HG02571 (cell line): ENCODE measurements around the gene PTH1R.

Experiments used
- ATAC-seq: cut with Tn5 transposase; IDR thresholded peaks from one replicate; pipeline ENCODE4 v1.9.1; 2021; ENCODE audit warnings: mild to moderate bottlenecking, moderate library complexity; ENCODE audit not compliant: unreplicated experiment

The PTH1R gene

DNA sequence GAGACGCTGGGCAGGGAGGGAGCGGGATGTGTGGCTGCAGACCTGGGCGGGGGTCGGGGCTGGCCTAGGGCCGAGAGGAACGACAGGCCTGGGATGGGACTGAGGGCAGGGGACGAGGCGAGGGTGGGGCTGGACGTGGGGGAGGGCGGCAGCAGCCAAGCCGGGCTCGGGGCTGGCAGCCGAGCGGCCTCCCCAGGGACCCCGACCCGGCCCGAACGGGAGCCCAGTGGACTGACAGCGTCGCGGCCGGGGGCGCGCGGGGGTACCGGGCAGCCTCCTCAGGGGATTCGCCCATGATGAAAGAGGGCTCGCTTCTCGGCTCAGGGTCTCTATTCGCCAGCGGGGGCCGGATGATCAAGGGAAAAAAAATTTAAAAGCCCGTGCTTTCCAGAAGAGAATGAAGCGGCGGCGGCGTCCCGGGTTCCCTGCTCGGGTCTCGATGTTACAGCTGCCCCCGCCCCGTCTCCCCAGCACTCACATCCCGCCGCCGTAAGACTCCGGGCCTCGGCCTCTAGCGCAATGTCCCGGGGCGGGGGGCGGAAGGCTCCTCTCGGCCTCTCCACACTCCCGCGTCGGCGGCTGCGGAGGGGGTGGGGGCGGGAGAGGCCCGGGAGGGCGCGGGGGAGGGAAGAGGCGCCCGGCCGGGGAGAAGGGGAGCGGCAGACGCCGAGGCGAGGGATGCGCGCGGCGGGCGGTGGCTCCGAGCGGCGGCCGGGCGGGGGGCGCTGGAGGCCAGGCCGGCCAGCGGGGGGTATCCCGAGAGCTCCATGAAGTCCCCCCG lies 4.3 kb downstream of the PTH1R start:
- ATAC-seq = no peak

DNA sequence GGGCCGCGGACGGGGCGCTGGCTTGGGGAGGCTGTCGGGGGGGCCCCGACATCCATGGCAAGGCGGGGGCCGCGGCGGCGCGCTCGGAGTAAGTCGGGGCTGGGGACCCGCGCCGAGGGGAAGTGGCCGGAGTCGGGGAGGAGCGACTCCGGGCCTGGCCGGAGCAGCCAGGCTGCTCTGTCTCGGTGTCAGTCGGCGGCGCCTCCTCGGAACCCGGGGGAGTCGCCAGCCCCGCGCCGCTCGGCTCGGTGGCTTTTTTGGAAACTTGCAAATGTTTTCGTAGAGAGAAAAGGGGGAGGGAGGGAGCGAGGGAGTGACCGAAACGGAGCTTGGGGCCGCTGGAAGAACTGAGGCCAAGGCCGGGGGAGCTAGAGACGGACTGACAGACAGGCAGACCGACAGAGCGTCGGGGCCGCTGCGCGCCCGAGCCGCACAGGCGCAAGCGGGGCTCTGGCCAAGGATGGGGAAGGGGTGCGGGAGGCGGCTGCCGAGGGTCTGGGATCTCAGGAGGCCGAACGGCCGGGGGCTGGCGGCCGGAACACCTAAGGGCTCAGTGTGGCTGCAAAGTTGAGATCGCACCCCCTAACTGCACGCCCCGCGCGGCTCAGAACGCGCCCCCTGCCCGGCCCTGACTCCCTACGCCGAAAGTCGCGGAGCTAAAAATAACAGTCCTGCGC lies 5.0 kb downstream of the PTH1R start:
- no peak for ATAC-seq

DNA sequence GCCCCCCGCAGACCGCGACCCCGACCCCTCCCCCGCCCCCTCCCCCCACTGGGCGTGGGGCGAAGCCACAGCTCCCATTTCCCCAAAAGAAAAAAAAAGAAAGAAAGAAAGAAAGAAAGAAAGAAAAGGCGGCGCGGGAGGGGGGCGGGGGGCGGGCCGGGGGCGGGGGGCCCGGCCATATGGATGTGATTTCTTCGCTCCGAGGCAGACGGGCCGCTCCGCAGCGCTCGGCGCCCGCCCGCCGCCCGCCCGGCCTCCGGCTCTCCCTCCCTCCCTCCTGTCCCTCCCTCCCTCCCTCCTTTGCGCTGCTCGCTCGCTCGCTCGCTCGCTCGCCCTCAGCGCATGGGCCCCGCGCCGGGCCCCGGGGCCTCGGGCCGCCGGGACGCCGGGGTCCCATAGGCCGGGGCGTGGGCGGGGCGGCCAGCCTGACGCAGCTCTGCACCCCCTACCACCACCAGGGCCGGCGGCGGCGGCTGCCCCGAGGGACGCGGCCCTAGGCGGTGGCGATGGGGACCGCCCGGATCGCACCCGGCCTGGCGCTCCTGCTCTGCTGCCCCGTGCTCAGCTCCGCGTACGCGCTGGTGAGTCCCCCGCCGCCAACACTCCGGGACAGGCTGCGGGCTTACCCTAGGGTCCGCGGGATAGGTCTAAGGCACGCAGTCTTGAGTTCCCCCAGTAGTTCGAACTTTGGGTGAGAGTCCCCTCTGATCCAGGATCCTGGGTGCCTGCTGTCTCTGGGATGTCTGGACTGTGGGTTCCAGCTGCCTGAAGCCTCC lies 5.7 kb downstream of the PTH1R start:
- ATAC-seq = no peak

DNA sequence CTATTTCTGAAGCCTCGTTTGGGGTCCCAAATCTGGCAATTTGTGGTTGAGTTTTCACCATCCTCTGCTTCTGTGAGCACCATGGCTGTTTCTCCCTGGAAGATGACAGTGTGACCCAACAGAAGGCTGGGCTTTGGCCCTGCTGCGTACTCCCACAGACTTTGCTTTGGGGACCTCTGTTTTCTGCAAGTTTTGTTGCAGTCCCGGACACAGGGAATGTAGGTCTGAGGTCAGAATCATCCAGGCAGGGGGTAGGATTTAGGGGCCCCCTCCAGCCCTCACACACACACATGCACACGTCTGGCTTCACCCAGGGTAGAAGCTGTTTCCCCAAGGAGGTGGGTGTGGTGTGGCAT lies 6.3 kb downstream of the PTH1R start:
- ATAC-seq = no peak

DNA sequence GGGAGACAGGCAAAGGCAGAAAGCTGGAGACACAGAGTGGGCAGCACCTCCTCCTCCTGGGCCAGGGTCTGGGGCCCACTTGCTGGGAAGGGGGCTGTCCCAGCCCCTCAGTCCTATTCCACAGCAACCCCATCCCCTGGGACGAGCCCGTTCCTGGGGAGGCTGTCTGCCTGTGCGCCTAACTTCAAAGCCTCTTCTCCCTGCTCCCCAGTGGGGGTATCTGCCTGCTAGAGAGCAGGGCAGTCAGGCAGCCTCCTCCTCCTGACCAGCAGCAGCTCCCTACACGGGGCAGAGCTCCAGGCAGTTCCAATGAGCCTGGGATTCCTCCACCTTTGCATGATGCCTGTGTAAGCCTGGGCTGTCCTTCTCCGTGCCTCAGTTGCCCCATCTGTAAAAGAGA lies 6.9 kb downstream of the PTH1R start:
- no peak for ATAC-seq

DNA sequence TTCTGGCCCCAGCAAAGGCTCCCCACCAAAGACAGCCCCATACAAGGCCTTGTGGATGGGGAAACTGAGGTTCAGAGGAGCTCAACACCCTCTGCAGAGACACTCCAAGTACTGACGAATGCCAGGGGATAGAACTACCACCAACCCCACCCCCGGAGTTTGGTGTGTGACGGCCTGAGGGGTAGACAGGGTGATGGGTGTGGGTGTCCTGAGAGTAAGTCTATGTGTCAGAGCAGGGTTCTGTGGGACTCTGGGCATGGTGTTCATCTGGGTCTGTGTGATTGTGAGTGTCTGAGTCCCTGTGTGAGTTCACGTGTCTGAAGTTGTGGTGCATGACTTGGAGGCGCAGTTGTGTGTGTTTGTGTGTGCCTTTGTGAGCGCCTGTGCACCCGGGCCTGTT lies 7.4 kb downstream of the PTH1R start:
- ATAC-seq = no peak

DNA sequence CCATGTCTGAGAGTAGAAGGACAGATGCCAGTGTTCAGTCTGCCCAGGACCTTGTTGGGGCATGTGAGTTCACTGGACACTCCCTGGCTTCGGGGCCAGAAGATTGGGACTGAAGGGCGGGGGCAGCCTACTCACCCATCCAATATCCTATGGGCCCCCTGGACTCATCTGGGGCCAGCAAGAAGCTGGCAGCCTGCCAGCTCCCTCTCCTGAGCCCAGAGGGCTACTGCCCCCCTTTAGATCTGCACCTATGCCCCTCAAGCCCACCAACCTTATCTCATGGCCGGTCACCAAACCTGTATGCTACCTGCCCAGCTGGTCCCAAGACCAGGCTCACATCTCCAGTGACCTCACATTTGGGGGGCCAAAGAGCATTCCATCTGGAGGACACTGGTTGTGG lies 8.1 kb downstream of the PTH1R start:
- ATAC-seq = no peak

DNA sequence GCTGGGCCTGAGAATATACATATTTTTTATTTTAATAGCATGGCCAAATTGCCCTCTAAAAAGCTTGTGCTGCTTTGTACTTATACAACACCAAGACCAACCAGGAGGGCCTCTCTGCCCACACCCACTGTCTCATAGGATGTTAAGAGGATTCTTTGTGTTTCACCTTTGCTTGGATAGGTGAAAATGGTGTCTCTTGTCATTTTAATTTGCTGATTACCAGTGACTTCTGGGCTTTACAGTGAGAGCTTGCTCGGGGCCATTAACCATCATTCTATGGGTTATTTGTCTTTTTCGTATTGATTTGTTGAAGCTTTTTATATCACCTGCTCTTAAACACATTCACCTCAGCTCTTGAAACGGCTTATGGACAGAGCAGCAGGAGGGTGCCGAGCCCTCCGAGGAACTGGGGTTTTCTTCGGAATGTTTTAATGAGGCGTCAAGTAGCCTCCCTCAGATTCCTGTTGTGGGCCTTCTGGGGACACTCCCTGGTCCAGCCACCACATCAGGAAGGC lies 10.5 kb downstream of the PTH1R start:
- ATAC-seq = no peak

DNA sequence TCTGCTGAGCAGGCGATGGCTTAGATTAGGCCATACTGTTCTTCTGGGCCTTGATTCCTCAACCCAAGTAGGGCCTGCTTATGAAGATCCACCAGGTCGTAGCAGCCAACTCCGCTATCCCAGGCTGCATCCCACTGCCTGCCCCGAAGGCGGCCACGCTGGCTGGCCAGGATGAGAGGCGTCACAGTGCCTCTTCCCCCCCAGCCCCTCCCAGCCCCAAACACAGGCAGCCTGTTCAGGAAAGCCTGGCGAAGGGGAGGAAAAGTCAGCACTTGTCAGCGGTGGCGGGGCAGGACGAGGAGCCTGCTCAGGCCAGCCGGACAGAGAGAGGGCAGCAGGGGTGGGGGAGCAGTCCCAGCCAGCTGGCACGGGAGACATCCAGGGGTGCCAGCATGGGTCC lies 11.2 kb downstream of the PTH1R start:
- no peak for ATAC-seq

DNA sequence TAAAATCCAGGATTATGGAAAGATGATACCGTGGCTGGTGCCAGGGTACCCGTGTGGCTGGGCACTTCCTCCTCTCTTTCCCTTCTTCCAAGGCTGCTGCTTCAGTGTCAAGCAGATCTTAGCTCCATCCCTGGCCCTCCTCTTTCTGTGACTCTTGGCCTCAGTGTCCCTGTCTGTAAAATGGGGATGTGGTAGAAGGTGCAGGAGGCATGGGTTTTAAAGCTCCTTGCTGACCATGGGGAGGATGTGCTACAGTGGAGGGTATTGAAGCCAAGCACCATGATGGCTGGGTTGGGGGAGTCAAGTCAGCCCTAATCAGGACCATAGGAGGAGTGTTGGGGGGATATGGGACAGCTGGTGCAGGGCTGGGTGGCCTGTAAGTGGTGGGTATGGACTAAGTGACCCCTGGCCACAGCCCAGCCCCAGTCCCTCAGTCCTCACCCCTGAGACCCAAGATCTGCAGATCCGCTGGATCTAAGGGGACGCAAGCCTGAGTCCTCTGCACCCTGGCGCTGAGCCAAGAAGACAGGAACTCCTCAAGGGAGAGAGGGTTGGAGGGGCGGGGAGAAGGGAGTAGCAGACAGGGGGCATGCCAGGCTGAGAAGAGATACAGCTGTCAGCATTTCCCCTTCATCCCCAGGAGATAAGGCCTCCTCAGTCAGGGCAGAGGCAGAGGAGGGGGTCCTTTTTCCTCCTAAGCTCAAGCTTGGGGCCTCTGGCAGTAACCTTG lies 12.0 kb downstream of the PTH1R start:
- no peak for ATAC-seq

DNA sequence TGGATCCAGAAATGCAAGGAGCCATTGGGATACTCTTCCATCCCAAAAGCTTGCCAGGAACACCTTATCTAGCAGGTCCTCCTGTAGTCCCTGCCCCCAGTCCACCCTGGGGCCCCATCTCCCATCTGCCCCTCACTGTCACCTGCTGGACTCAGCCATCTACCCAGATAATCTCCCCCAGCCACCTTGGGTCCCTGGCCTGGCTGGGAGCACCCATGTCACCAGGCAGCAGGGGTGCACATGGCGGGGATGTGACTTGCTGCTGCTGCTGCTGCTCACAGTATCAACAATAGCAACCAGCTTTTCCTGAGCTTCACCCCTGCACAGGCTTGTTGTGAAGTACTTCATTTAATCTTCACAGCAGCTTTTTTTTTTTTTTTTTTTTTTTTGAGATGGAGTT lies 12.6 kb downstream of the PTH1R start:
- no peak for ATAC-seq

DNA sequence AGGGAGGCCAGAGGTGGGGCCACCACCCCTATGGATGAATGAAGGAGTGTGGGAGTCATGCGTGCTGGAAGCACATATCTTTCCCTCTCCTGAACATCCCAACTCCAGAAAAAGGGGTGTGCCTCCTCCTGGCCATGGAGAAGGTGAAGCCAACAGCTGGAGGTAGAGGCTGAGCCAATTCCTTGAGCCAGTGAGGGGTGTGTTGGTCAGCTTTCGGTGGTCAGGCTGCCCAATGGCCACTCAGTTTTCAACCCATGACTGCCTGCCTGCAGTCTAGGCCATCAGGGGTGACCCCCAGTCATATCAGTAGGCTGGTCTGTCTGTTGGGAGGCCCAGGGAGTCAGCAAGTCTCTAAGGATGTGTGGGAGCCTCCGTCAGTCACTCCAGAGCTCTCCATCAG lies 13.6 kb downstream of the PTH1R start:
- no peak for ATAC-seq

DNA sequence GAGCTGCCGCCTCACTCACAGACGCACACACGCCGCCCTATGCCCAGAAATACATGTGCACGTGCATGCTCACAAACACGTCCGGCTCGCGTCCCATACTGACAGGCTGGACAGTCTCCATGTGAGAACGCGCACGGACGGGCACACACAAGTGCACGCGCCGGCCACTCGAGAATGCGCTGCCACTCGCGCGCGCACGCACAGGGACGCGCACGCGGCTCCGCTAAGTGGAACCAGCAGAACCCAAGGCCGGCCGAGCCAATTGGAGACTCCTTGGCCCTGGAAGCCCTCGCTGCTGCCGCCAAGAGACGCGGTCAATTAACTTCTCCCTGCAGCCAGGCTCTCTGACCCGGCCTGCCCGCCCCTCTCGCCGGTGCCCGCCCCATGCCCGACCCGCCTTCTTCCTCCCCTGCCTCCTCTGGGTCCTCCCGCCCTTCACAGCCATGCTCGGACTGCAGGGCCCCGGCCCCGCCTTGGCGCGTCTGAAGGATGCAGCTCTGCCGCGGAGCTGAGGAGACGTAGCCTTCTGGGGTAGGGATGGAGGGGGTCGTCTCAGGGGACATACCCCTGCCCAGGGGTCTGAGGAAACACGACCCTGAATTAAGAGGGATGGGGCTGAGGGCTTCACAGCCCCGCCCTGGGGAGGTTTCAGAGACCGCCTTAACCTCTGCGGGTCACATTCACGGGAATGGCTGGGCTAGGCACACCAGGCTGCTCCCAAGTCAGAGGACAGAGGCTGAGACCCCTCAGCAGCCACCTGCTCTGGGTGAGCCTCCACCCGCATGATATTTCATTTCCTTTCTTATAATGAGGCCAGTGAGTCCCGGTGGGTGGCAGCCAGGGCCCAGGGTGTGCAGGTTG lies 15.0 kb downstream of the PTH1R start:
- no peak for ATAC-seq

DNA sequence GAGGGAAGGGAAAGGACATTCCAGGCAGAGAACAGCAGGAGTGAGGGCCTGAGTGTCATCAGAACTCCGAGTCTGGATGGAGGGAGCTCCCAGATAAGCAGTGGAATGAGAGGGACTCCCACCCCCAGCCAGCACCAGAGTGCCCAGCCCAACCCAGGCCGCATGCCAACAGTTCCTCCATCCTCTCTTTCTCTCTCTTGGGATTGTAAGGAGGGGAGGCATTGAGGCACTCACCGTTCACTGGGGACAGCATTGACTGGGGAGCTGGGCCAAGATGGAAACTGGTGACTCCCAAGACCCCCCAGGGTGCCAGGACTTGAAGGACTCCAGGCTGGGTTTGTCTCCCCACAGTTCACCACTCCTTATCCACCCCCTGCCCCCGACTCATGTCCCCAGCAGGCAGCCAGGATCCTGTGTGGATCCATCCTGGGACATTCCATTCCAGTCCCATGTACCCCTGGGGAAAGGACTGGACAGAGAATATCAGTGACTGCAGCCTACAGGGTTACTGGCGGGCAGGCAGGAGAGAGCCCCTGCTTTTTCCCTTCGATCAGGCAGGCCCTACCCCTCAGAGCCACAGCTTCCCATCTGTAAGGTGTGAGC lies 15.7 kb downstream of the PTH1R start:
- no peak for ATAC-seq

DNA sequence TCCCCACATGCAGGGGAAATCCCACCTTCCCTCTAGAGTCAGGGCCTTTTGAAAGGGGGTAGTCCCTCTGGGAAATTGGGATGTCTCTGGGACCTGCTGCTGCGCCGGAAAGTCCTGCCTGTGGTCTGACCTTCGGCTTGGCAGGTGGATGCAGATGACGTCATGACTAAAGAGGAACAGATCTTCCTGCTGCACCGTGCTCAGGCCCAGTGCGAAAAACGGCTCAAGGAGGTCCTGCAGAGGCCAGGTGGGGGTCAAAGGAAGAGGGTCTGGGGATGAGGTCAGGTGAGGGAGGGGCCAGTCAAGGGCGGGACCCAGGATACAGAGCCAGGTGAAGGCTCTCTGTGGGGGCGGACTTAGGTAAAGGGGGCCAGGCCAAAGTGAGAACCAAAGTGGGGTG lies 16.2 kb downstream of the PTH1R start:
- no peak for ATAC-seq

DNA sequence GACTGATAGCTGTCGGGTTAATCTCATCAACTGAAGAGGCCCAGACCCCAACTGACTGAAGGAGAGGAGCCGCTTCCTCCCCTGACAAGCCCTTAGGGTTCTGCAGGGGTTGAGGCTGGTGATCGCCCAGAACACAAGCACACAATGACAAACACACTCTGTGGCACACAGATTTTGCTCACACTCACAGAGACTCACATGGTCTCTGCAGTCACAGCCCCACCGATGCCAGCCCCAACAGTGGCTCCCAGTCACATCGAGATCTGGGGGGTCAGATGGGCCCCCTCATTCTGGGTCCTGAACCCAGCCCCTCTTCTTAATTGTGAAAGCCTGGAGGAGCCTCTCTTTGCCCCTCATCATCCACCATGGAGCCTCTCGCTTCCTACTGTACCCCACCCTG lies 16.7 kb downstream of the PTH1R start:
- ATAC-seq = no peak

DNA sequence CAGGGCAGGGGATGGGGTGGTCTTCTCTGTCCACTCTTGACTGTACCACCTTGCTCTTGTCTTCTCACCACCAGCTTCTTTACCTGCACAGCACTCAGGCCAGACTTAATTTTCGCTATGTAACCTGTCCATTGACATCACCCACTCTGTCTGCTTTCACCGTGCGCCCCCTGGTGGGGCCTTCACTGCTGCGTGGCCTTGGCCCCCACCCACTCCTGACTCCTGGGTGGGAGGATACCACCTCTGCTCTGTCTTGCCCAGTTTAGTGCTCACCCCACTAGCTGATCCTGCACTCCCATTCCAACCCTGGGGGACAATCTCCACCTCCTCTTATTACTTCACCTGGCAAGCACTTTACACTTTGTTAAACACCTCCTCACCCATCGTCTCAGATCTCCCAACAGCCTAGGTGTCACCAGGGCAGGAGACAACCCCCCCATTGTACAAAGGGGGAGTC lies 17.7 kb downstream of the PTH1R start:
- no peak for ATAC-seq

DNA sequence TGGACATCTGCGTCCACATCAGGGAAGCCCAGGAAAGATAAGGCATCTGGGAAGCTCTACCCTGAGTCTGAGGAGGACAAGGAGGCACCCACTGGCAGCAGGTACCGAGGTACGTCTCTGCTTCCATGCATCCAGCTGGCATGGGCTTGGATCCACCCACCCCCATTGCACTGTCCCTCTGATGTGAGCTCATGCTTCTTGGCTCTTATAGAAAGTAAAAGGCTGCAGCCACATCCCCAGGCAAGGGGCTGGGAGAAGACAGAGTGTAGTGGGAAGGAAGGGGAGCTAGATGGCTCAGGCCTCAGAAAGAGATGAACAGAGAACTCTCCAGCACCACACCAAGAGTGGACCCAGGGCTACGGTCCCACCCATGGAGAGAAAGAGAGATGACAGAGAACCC lies 18.2 kb downstream of the PTH1R start:
- ATAC-seq = no peak

DNA sequence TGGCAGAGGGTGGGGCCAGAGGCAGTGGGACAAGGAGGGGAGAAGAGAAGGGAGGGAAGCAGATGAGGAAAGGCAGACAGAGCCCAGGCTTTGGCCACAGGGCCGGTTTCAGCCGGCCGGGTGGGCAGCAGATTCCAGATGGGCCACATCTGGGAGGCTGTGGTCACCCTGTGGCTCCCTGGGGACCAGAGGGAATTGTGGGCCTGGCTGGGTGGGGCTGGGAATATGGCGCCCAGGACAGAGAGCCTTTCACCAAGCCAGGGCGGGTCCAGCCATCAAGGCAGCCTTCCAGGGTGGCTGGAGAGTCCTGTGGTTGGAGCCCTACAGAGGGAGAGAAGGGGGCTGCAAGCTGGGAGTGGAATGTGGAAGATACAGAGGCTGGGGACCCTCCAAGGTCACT lies 18.9 kb downstream of the PTH1R start:
- no peak for ATAC-seq

DNA sequence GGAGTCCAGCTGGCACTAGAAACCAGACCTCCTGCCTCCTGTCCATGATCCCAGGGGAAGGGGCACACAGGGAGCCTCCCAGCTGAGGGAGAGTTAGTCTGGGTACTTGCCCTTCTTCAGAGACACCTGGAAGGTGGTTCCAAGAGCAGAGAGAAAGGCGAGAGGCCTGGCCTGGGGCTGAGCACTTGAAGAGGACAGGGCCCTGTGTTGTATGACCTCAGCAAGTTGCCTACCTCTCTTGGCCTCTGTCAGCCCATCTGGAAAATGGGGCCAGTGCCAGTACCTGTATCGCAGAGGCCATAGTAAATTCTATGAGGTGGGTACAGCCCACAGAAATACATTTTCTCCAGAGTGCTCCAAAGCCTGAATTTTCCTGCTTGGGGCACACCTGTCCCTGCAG lies 19.5 kb downstream of the PTH1R start:
- ATAC-seq = no peak
